Spleen (tissue), 7 donors: ENCODE measurements around the gene PIP5KL1.

ENCODE experiments used
- CTCF ChIP-seq, 11 experiments: fragments of 200-600 bp in 7 of 11; fragments of 450-650 bp in 4 of 11; sonication (generic) in 4 of 11; IDR thresholded peaks in 8 of 11; conservative IDR thresholded peaks in 3 of 11; 1 replicate in 7 of 11; 2 replicates in 4 of 11; pipeline versions ENCODE4 v1.4.0 to v1.8.0; 2016 to 2021; ENCODE audit warnings: antibody characterized with exemption in 11 of 11, inconsistent platforms in 4 of 11, mild to moderate bottlenecking in 1 of 11
- POLR2A ChIP-seq, 3 donors: fragments of 450-650 bp; IDR thresholded peaks; one replicate each; pipeline ENCODE4 v1.5.1; 2017; ENCODE audit warnings: antibody characterized with exemption in 3 of 3, mild to moderate bottlenecking in 1 of 3
- POLR2AphosphoS5 ChIP-seq, 3 donors: sonication (generic); formaldehyde crosslinking; IDR thresholded peaks; one replicate each; pipeline ENCODE4 v1.5.1; 2017; ENCODE audit warnings: antibody characterized with exemption in 3 of 3
- donor health status: DM: no; HTN: no; CAD: no; lungs with moderate emphysema.
- donor health status: DM: no; HTN: no; CAD: no.
- donor health status: DM: no; HTN: no; CAD: no.

GRCh38 chr9:127960410-127961154, 30.0 kb upstream of the PIP5KL1 start:
- no peak for TF ChIP-seq CTCF (IDR thresholded peaks at IDR 0.05 in 8 of 11, conservative IDR thresholded peaks at IDR 0.05 in 3 of 11)
- no peak for TF ChIP-seq POLR2A (IDR thresholded peaks at IDR 0.05)
- no peak for TF ChIP-seq POLR2AphosphoS5 (IDR thresholded peaks at IDR 0.05)
